NCI-H1436 treated with DMSO at 0.1 percent for 48 hours (cell line): ENCODE measurements around the gene RPL38.

Experiments
- DNase-seq: peaks from one replicate; lab custom pipeline; 2025; lab: John Stamatoyannopoulos, UW

Gene RPL38

DNA sequence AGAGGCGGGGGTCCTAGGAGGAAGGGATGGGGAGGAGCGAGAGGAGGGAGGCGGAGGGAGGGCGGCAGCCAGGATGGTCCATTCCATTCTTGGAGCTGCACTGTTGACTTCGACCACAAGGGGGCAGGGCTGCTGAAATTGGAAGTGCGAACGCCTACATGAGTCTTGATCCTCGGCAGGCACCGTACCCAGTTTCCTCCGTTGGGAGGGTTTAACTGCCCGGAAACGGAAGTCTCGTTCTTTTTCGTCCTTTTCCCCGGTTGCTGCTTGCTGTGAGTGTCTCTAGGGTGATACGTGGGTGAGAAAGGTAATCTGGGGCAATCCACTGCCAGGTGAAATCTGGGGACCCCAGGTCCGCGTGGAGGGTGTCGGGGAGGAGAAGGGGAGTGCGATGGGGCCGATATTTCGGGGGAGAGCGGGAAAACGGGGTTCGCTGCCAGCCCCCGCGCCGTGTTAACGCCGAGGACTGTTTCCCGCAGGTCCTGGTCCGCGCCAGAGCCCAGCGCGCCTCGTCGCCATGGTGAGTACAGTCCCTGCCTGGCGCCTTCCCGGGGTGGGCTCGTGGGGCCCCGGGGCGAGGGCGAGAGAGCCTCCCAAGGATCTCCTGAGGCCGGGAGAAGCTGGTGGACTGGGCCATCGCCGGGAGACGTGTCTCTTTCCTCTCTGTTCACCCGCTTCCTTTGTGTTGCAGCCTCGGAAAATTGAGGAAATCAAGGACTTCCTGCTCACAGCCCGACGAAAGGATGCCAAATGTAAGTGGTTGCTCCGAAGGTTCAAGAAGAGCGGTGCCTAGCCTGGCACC is at the start of gene RPL38:
Gene RPL38, plus strand, starts transcription at position 240 of the 802 bp plus-strand sequence. Its CDS starts 278 bp downstream, at position 518.
- peak; percentile 94 for DNase-seq

DNA sequence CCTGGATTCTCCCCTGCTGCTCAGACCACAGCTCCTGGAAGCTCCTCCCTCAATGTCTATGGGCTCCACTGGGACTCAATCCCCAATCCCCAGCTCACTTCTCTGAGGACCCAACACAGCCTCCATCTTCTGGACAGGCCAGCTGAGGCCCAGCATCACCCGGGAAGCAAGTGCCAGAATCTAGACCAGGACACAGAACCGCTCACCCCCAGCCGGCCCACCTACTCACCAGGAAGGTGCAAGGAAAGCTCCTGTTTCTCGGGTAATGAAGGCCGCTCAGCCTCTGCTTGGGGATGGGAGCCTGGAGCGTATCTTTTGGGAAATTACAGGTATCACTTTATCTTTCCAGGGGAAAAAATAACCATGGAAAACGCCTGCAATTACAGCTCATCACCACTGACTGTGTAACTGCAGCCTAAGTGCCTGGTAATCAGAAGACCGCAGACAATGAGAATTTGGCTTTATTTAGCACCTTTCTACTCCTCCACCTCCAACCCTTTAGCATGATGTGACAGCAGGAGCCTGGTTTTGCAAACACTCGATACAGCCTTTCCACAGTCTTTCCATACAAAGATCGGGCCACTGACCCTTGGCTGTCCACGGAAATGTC is 49.6 kb upstream of the RPL38 start:
- DNase-seq, result no peak

DNA sequence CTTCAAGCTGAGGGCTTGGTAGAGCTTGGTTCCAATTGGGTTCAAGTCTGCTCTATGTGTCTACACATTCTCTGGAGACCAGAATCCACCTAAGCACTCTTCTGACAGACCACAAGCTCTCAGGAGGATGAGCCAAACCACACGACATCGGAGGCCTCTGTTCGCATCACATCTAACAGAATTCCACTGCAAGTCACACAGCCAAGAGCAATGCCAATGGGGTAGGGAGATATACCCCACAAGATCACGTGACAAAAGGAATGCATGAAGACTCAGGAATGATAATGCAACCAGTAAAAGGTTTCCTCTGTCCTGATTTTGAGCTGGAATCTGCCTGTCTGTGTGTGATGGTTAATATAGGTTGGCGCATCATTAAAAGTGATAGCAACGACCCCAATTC is 46.6 kb upstream of the RPL38 start:
- DNase-seq, result no peak

DNA sequence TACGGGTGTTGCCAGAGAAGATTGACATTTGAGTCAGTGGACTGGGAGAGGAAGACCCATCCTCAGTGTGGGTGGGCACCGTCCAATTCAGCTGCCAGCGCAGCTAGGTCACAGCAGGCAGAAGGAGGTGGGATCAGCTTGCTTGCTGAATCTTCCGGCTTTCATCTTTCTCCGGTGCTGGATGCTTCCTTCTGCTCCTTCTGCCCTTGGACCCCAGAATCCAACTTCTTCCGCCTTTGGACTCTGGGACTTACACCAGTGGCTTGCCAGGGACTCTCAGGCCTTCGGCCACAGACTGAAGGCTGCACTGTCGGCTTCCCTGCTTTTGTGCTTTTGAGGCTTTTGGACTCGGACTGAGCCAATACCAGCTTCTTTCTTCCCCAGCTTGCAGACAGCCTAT is 46.1 kb upstream of the RPL38 start:
- DNase-seq, result no peak

GRCh38 chr17:74158761-74159160 is 44.7 kb upstream of the RPL38 start:
- no peak for DNase-seq

GRCh38 chr17:74159226-74159840 is 44.1 kb upstream of the RPL38 start:
- DNase-seq, result no peak

- DNase-seq, result no peak
Measured at GRCh38 chr17:74160656-74161502, 42.6 kb upstream of the RPL38 start.

DNA sequence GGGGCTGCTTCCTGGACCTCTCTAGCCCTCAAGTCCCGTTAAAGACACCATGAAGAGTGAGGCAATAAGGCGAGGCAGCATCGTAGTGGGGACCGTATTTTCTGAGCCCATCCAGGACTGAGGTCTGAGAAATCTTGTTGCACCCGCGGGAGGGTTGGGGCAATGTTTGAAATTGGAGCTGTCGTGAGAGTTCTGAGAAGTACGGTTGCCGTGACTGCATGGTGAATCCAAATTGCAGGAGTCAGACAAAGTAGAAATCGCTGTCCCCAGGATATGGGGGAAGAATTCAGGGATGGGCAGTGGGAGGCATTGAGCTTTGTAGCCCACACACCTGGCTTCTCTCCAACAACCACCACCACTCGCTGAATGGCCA is 42.0 kb upstream of the RPL38 start:
- DNase-seq, result no peak

DNA sequence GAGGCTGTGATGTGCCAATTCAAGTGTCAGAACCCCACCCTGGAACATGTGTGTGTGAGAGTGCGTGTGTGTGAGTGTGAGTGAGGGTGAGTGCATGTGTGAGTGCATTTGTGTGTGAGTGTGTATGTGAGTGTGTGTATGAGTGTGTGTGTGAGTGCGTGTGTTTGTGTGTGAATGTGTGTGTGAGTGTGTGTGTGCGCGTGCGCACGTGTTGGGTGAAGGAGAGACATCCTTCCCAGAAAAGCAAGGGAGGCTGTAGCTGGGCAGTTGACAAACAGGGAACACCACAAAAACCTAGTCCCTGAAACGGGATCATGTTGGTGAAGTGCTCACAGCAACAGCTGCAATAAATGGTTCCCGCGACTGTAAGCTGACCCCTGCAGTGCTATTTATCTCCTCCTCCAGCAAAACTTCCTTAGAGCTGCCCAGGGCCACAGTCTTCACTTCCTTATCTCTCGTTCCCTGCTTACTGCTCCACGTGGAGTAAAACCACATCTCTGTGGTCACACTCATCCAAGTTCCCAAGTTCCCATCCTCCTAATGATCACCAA is 40.1 kb upstream of the RPL38 start:
- no peak for DNase-seq

- no peak for DNase-seq
Measured at GRCh38 chr17:74163836-74164235, 39.6 kb upstream of the RPL38 start.

DNA sequence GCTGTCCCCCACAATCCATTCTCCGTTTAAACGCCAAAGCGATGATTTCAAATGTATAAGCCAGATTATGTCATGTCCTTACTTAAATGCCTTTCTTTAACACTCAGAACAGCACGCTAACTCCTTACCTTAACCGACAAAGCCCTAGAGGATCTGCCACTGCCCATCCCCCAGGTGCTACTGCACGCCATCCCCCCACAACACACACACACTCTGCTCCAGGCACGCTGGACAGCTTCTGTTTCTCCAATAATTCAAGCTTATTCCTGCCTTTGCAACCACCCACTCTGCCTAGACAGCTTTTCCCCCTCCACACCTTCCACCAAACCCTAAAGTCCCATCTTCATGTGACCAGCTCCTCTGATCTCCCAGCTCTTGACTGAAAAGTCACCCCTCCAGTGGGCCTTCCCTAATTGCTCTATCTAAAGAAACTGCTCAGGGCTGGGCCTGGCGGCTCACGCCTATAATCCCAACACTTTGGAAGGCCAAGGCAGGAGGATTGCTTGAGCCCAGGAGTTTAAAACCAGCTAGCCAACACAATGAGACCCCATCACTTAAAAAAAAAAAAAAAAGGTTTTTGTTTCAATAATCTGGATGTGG is 38.9 kb upstream of the RPL38 start:
- no peak for DNase-seq

DNA sequence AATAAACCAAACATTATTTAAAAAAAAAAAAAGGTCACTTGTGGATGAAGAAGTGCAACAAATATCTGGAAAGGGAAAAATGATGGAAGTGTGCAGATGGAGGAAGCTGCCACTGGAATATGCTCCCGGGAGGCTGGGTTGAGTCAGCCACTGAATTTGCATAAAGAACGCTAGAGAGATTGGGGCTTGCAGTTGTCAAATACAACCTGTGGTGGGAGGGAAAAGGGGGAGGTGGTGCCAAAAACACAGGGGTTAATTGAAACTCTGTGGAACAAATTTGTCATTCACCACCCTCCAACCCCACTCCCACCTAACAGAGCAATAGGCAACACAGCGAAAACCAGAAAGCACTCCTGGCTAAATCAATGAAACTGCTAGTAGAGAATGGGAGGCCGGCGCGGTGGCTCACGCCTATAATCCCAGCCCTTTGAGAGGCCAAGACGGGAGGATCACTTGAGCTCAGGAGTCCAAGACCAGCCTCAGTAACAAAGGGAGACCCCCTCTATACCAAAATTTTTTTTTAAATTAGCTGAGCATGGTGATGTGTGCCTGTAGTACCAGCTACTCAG is 37.6 kb upstream of the RPL38 start:
- DNase-seq, result no peak

GRCh38 chr17:74170924-74171323 is 32.6 kb upstream of the RPL38 start:
- no peak for DNase-seq

DNA sequence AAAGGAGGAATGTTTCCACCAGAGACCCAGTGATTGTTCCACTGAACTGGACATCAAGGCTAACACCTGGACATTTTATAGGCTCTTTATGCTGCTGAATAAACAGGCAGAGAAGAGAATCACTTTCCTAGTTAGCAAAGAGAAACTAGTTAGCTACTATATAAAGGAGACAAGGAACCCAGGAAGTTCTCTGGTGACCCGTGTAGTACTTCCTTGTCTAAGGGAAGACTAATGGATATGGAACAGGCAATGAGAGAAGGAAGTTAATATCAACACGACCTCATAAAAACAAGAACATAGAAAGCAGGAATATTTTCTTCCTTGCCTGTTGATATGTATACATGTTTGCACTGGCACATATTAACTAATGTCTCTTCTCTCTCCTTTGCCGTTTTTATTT is 30.8 kb upstream of the RPL38 start:
- no peak for DNase-seq

- DNase-seq, result peak; percentile 56
Measured at GRCh38 chr17:74176546-74177001, 26.9 kb upstream of the RPL38 start.

- DNase-seq, result no peak
Measured at GRCh38 chr17:74177018-74177450, 26.4 kb upstream of the RPL38 start.

DNA sequence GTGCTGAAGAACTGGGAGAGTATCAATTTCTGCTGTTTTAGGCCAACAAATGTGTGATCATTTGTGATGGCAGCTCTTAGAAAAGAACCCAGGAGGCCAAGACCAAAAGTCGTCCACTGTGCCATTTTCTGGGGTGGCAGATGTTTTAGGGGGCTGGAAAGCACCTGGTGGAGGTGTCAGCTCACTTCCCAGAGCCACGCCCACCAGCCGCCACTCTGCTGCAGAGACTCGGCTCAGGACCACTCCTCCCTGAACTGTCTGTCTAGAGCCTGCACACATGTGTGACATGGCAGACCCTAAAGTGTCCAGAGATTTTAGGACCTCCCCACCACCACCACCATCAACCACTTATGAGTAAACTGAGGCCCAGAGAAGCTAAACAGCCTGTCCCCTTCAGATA is 23.9 kb upstream of the RPL38 start:
- DNase-seq, result no peak

GRCh38 chr17:74180336-74180735 is 23.1 kb upstream of the RPL38 start:
- no peak for DNase-seq

DNA sequence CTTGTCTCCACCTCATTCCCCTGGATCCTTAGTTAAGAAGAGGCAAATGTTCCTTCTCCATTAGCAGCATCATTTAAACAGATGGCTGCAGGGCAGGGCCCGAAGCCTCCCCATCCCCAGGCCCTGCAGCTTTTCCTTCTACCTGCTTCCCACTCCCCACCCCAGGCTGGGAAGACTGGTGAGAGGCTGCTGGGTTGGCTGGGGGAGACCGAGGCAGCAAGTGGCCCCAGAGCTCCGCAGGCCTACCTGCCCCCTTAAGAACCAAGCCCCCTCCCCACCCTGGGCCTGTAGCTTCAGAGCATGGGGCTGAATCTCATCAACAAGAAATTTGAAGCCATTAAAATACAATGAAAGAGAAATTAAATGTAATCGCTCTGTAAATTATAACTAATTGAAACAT is 22.1 kb upstream of the RPL38 start:
- no peak for DNase-seq

GRCh38 chr17:74182041-74182723 is 21.3 kb upstream of the RPL38 start:
- DNase-seq, result peak; percentile 89

- no peak for DNase-seq
Measured at GRCh38 chr17:74183411-74183810, 20.1 kb upstream of the RPL38 start.
